Right renal cortex interstitium (tissue), 3 donors: Measurements from ENCODE around the gene LUZP1. TPM values are rescaled to one million over a fixed set of nuclear protein-coding genes. Genes with fewer than 3 reads are reported as not detected.

Source experiments
- DNase-seq, 3 donors: peaks; one replicate each; pipeline ENCODE4 v3.0.0-alpha.2; 2013; ENCODE audit warnings: low read depth in 3 of 3, low spot score in 2 of 3
- polyA plus RNA-seq, 3 donors: library from polyadenylated mRNA; unstranded; fragments of 120-200 nt; gene quantifications; one replicate each; pipeline ENCODE4 v1.2.1, GENCODE V29; 2013; ENCODE audit not compliant: insufficient read length in 3 of 3

LUZP1 gene
- polyA plus RNA-seq, 3 donors: 31.1 to 36.4 (median 31.4) TPM

DNA sequence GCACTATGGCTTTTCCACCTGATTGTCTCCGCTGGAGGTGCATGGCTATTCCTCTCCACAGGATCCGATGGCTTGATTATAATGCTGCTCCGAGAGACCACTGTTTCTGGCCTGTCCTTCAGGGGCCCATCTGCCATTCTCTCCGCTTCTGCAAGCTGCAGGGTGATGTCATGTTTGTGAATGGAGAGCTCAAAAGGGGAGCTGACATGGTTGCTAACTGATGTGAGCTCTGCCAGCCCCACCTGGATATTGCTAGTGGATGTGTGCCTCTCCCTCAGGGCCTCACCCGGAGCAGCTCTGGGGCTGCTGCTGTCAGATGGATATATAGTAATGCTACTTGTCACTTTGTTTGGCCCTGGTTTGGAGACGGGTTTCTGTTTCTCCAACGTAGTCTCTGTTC, 77.1 kb downstream of the LUZP1 start:
- DNase-seq: no peak

DNA sequence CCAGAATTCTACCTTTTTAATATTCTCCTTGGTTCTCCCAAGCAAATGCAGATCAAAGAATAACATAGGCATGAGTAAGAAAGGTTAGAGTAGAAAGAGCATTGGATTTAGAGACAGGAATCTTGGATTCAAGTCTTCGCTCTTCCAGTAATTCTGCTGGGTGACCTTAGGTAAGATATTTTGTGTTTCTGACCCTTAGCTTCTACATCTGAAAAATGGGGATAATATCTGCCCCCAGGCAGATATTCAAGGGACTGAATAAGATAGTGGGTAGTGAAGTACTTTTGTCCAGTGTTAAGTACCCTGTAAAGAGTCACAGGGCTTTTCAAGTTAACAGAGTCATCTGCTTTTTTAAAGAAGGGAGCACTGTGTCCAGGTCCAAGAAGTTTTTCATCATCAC, 78.6 kb downstream of the LUZP1 start:
- DNase-seq: no peak

DNA sequence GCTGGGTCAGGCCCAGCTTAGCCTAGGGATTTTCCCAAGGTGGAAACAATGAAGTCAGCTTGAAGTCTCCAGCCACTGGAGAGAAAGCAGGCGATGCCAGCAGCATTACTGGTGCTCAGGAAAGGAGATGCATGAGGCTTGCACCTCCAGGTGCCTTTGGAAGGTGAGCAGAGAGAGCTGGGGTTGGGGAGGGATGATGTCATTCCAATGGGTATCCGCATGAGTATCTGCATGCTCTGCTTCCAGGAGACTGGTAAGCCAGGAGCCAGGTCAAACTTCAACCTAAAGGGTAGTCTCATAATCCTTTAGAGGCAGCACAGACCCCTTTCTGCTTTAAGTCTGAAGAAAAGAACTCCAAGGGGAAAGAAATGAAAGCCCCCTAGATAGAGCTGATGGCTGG, 80.6 kb downstream of the LUZP1 start:
- no peak for DNase-seq

DNA sequence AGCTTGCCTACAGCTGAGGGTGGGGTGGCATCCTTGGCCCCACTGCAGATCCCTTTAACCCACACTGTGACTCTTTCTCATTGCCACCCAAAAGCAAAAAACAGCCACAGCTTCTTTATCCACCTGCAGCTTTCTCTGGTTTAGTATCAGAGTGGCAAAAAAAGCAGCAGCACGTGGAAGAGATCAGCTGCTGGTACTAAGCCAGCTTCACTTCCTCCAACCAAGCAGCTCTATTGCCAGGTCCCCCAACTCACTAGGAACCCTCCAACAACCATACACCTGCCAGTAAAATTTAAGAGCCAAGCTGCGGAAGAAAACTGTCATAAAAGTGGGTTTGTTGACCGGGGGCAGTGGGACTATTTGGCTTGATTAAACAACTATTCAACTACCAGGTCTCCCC, 83.0 kb downstream of the LUZP1 start:
- no peak for DNase-seq

DNA sequence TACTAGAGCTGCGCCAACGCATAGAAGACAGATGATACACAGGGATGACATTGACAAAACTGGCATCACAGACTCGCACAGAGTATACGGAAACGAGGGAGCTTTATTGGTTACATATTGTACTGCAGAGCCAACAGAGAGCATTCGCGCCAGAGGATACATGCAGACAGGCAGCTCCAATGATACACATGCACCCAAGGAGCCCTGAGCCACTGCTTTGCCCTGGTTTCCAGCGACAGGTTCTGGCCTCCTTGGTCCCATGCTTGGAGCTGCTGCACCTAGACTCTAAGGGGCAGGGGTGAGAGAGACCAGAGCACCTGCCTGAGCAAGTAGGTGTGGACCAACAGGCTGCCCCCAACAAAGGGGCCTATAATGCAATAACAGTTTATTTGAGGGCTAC, 83.8 kb downstream of the LUZP1 start:
- DNase-seq: no peak

DNA sequence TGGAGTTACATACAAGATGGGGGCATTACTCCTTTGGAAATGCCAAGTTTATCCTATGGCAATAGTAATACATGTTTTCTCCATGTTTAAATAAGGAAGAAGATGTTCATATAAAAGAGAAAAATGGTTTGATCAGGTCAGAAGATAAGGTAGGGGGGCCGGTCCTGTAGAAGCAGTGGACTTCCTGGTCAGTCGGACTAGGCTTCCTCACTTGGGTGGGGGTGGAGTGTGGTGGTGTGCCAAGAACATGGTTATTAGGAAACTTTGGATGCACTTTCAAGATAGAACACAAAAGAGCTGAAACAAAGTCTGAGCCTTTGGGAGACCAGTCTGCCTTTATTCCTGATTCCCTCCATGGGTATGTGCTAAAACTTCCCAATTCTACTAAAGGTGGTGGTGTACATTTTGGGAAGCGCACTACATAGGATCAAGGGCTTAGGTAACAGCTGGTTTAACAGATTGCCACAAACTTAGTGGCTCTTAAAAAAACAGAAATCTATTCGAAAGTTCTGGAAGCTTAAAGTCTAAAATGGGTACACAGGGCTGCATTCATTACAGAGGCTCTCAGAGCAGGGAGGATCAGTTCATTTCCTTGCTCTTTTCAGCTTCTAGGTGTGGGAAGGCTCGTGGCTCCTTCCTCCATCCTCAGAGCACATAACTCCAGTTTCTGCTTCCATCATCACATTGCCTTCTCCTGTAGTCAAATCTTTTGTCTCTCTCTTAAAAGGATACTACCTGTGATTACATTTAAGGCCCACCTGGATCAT, 84.8 kb downstream of the LUZP1 start:
- no peak for DNase-seq

DNA sequence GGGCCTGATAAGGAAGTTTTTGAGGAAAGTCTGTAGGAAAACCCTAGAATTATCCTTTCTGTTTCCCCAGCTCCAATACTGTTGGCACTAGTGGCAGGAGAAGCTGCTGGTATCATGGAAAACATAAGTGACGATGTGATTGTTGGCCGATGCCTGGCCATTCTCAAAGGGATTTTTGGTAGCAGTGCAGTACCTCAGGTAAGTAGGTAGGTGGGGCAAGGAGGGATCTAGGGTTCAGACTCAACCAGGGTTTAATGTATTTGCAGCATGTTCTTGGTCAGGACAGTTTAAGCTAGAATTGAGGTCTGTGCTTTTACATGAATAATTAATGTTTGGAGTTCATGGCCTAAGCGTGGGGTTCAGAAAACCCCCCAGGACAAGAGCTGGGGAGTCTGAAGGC, 87.3 kb downstream of the LUZP1 start:
- DNase-seq: no peak

DNA sequence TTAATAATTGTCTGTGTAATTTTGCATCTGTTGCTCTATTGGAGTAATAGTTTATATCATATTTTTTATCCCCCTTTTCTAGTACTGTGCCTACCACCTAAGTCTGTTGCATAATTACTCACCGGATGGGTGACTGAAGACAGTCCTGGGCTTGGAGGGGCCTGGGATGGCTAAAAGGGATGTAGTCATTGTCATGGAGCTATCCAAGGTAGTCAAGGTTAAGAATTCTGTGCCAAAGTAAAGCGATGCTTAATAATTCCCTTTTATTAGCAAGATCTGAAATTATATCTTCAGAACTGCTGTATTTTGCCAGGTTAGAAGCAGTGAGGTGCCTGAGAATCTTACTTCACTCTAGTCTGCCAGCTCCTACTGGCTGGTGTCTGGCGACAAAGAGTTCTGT, 87.8 kb downstream of the LUZP1 start:
- DNase-seq: no peak

DNA sequence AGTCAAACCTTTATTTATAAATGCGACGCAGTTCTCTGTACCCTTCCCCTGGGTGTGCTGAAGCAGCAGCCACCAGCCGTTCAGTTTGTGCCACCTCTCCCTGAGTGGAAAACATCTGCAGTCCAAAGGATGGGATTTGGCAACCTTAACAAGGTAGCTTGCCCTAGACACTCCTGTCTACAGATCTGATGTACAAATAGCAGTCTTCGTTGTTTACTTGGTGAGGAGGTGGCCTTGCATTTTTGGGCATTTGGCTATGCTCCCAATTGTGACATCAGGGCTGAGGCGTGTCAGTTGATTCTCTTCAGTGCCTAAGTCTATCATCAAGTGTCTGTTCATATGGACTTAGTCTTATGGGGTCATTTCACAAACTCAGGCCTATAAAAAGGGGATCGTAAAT, 89.6 kb downstream of the LUZP1 start:
- DNase-seq: no peak

DNA sequence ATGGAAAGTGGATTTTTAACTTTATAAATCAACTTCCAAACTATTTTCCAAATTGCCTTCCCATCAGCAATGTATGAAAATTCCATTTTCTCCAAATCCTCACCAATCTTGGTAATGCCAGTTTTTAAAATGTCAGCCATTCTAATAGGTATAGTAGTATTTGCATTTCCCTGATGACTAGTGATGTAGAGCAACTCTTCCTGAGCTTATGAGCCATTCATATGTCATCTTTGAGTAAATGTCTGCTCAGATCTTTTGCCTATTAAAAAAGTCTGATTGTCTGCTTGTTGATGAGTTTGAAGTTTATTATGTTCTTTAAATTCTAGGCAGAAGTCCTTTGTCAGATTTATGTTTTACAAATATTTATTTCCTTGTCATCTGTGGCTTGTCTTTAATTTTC, 94.6 kb downstream of the LUZP1 start:
- no peak for DNase-seq

DNA sequence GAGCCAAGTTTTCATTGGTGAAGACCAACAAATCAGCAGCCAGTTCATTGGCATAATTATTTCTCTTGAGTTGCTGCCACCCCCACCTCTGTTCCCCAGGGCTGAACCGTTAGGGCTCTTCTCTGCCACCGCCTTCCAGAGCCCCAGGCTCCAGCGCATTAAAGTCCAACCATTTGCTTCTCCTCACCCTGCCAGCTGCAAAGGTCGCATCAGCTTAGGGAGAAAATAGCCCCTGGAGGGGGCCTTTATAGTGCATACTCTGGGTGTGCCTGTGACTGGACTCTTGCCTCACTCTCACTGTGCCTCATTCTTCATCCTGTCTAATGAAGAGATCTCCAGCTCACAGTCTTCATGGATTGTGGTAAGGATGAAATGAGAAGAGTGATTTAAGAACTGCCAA, 99.0 kb downstream of the LUZP1 start:
- DNase-seq: no peak

DNA sequence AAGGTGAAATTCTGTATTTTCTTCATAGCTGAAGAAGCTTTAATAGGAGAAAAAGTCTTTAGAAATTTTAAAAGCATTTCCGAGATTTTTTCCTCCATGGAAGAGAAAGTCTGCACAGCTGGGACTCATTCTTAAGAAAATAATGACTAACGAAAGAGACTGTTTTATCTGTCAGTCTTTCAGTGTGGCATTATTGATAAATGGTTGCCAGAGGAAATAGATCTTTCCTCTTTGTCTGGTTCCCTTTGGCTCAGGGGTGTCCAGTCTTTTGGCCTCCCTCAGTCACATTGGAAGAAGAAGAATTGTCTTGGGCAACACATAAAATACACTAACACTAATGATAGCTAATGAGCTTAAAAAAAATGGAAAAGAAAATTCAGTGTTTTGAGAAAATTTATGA, 99.5 kb downstream of the LUZP1 start:
- no peak for DNase-seq

DNA sequence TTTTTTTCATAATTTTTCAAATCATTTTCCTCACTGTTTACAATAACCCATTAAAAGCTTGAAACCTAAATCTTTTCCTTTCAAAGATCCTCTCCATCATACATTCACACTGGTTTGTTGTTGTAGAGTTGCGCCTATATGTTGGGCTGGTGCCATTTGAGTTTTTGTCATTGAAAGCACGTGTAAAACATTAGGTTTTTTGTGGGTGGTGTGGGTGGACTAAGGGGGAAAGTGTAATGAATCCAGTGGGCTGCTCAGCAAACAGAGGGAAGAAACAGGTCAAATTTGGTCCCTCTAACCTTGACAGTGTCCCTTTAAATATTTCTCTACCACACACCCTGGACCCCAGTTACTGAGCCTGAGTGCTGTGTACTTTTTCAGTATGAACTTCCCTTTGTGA, 102.6 kb downstream of the LUZP1 start:
- no peak for DNase-seq

DNA sequence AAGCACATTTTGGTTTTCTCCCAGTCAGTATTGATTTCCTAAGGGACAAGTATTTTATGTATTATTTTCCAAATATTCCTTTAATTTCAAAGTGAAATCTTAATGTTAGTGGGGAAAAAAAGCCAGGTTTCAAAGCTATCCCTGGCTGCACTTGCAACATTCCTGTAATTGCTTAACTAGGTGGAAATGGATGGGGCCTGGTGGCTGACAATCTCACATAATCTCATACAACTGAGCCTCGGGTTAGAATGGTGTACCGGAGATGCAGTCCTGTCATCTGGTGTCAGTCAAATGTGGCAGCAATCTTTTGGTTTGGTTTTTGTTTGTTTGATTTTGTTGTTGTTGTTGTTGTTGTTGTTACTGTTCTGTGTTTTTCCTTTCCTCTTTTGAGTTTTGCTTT, 103.3 kb downstream of the LUZP1 start:
- DNase-seq: no peak

DNA sequence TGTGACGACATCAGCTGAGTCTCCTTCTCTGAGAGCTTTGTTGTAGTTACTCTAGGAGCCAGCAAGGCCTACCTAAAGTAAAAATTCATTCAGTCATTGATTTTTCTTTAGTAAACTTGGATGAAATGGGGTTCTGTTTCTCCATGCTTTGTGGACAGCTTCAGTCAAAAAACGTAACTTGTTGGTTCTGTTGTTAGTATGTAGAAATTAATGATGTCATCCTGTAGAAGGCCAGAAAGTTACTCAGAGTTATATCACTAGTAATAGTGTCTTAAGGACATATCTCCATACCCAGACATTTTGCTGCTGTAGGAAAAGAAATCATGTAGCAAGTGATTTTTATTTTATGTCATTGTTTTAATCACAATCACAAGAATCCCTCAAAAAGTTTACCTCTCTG, 106.4 kb downstream of the LUZP1 start:
- DNase-seq: no peak

DNA sequence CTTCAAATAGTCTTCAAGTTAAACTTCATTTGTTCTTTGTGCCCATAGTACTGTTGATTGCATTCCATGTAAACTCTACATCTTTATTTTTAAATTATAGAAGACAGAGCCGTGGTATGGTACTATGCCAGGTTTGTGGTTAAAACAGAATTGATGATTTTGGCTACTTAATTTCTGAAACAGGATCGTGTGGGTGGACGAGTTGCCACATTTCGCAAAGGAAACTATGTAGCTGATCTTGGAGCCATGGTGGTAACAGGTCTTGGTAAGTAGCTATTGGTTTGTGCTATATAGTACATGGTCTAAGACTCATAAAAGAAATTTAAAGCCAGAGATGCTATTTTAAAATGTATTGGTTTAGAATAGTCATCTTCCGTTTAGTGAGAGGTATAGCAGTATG, 111.4 kb downstream of the LUZP1 start:
- DNase-seq: no peak

DNA sequence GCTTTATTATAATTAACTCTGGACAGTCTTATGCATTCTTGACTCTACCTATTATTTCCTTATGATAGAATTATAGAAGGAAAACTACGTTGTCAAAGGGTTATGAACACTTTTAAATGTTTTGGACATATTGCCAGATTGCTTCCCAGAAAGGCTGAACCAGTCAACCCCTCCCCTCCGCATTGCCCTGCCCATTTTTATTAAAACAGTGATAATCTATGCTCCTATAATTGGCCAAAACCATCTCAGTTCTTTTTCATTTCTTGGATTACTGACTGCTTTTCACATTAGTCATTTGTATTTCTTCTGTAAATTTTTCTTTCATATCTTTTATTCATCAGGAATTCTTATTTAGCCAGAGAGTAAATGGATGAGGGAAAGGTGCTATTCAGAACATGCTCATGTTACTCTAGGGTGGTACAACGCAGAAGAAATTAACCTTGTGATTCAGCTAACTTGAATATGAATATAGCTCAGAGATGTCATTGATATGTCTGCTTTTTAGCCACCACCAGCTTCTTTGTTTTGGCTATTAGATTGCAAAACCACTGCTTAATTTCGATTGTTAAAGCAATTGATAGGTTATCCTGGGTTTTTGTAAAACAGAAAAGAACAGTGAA, 117.3 kb downstream of the LUZP1 start:
- DNase-seq: no peak

DNA sequence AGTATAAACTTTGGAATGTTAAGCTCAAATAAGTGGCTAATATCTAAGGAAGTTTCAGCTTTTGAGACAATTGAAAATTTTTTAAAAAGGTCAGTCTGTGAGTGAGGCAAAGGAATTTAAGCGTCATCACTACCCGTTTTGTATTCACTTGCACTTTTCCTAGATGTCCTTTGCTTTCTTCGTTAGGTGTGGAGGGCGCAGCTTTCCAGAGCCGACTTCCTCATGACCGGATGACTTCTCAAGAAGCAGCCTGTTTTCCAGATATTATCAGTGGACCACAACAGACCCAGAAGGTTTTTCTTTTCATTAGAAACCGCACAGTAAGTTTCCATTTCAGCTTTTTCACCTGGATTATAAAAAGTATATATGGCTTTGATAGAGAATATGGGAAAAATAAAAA, 118.5 kb downstream of the LUZP1 start:
- no peak for DNase-seq

DNA sequence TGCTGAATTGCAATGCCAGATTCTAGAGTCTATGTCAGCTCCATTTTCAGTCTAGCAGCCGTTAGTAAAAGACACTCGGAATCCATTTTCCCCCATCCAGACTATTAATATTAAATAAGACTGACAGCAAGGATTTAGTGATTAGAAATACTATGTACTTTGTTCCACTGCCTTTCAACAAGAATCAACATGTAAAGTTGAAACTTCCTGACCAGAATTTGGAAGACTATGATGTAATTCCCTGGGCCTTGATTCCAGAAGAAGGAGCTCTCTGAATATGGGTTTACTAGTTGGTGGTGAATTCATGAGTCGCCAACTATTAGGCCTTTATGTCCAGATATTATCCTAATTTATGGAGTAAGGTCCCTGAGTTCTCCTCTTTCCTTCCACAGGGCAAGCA, 124.6 kb downstream of the LUZP1 start:
- DNase-seq: no peak

DNA sequence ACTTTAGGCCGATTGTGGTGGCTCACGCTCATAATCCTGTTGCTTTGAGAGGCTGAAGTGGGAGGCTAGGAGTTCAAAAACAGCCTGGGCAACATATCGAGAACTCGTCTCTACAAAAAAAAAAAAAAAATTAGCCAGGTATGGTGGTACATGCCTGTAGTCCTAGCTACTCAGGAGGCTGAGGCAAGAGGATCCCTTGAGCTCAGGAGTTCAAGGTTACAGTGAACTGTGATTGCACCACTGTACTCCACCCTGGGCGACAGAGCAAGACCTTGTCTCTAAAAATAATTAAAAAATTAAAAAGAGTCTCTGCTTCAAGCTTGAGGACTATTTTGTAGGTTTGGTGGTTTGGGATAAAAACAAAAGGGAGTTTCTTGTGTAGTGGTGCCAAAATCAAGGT, 128.1 kb downstream of the LUZP1 start:
- DNase-seq: no peak

DNA sequence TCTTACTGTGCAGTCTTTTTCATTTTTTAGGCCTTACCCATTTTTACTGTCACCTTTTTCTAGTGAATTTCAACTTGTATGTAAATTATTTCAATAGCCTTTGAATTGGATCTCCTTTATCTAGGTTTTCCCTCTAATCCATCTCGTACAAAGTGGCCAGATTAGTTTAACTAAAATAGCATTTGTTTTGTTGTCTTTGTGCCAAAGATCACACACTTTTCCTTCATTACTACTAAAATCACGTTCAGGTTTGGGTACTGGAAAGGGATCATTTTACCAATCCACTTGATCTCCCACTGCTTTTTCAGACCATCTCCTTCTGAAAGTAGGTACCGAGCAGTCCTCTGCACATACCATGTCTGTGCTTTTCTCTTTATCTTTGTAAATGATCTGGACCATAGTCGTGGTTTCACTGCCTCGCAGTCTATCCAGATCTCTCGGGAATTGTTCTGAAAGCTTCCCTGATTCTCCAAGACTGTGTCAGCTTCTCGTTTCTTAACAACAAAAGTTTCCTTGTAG, 129.3 kb downstream of the LUZP1 start:
- no peak for DNase-seq

DNA sequence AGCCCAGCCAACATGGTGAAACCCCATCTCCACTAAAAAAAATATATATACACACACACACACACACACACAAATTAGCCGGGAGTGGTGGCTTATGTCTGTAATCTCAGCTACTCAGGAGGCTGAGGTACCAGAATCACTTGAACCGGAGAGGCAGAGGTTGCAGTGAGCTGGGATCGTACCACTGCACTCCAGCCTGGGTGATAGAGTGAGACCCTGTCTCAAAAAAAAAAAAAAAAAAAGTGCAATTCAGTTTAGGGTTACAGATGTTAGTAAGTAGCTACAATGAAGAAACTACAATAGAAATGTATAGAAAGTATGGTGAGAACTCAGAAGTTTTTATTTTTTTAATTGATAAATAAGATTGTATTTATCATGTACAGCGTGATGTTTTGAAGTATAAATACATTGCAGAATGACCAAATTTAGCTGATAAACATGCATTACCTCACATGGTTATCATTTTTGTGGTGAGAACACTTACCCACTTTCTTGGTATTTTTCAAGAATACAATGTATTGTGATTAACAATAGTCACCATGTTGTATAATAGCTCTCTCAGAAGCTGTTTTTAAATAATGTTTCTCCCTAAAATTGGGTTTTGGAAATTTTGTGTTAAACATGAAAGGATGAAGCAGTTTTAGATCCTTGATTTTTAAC, 131.4 kb downstream of the LUZP1 start:
- no peak for DNase-seq
